HCT116 (cell line): ENCODE measurements around the gene AZGP1. TPM values are rescaled to one million over a fixed set of nuclear protein-coding genes. Genes with fewer than 3 reads are reported as not detected.
"Not testable (repeated sequence)": the region's sequence is repeated elsewhere in the genome, so short reads cannot be mapped to it uniquely, and the experiment has no call there.

Source experiments
- ATAC-seq: fragments of 200-7000 bp; cut with Tn5 transposase; 2 replicates; pipeline ENCODE4 v1.9.1; 2020; ENCODE audit warnings: mild to moderate bottlenecking, moderate library complexity
- BruUV-seq: library from RNA; stranded (reverse); fragments of 400-500 nt; replicated peaks from 2 replicates; lab custom pipeline; 2021; lab: Mats Ljungman, UMichigan
- CTCF ChIA-PET: fragments of 300-600 bp; sonication (Branson Sonifier 250); formaldehyde crosslinking; loops from one replicate; lab custom pipeline; 2021; ENCODE audit warnings: antibody characterized with exemption; lab: Charles Lee
- POLR2A ChIA-PET: fragments of 300-600, 350-600 bp; sonication (Branson Sonifier 250); formaldehyde crosslinking; loops from one replicate; lab custom pipeline; 2021; ENCODE audit warnings: antibody characterized with exemption; lab: Charles Lee
- RAD21 ChIA-PET, 2 experiments: fragments of 300-600 bp; sonication (Branson Sonifier 250); formaldehyde crosslinking; loops; one replicate each; lab custom pipeline; 2023; ENCODE audit warnings: low total read pairs in 2 of 2; ENCODE audit not compliant: uncharacterized antibody in 2 of 2, unreplicated experiment in 2 of 2, low non-redundant PET in 1 of 2; lab: Charles Lee
- DNase-seq: peaks from one replicate; pipeline ENCODE4 v3.0.0-alpha.2; 2010; ENCODE audit warnings: low read depth, low spot score
- H2AFZ ChIP-seq: fragments of 200-600 bp; shearing (Covaris generic), sonication (generic); 2 replicates; pipeline ENCODE4 v1.6.1; 2017; ENCODE audit warnings: low read depth, mixed run types, mixed read lengths, antibody characterized with exemption, low read length; ENCODE audit not compliant: poor library complexity, severe bottlenecking
- H3K27ac ChIP-seq: 2 replicates; pipeline ENCODE4 v1.5.1; 2012; ENCODE audit warnings: low read depth, low read length
- H3K27me3 ChIP-seq: fragments of 200-600 bp; sonication (generic); 2 replicates; pipeline ENCODE4 v1.6.1; 2016; ENCODE audit warnings: mixed run types, low read length, mixed read lengths; ENCODE audit not compliant: insufficient read depth
- H3K36me3 ChIP-seq, 2 experiments: fragments of 200-500 bp in 1 of 2; fragments of 200-600 bp in 1 of 2; sonication (Bioruptor generic) in 1 of 2; sonication (generic) in 1 of 2; 2 replicates each; pipeline versions ENCODE4 v1.5.1 to v1.6.1; 2014 to 2016; ENCODE audit warnings: low read length in 2 of 2, inconsistent platforms in 1 of 2, mixed read lengths in 1 of 2, mixed run types in 1 of 2; ENCODE audit not compliant: insufficient read depth in 2 of 2, control insufficient read depth in 1 of 2
- H3K4me1 ChIP-seq, 2 experiments: fragments of 200-600 bp in 1 of 2; sonication (generic) in 1 of 2; 2 replicates each; pipeline versions ENCODE4 v1.5.1 to v1.6.1; 2012 to 2017; ENCODE audit warnings: low read length in 2 of 2, inconsistent platforms in 1 of 2, mild to moderate bottlenecking in 1 of 2, mixed read lengths in 1 of 2, mixed run types in 1 of 2, moderate library complexity in 1 of 2; ENCODE audit not compliant: insufficient read depth in 2 of 2, control insufficient read depth in 1 of 2
- H3K4me2 ChIP-seq: fragments of 200-600 bp; sonication (generic); 2 replicates; pipeline ENCODE4 v1.6.1; 2017; ENCODE audit warnings: mixed run types, low read length, mixed read lengths
- H3K4me3 ChIP-seq, 2 experiments: fragments of 200-600 bp in 1 of 2; sonication (generic) in 1 of 2; replicated peaks in 1 of 2; 2 replicates each; pipeline ENCODE4 v1.5.1; 2011 to 2016; ENCODE audit warnings: low read length in 2 of 2, control low read depth in 1 of 2, low read depth in 1 of 2, mild to moderate bottlenecking in 1 of 2, mixed read lengths in 1 of 2, mixed run types in 1 of 2
- H3K79me2 ChIP-seq: fragments of 200-600 bp; sonication (generic); 2 replicates; pipeline ENCODE4 v1.6.1; 2017; ENCODE audit warnings: mild to moderate bottlenecking, mixed run types, low read length, moderate library complexity, mixed read lengths; ENCODE audit not compliant: insufficient read depth
- H3K9ac ChIP-seq: fragments of 200-600 bp; sonication (generic); 2 replicates; pipeline ENCODE4 v1.6.1; 2016; ENCODE audit warnings: low read length, mixed read lengths
- H3K9me2 ChIP-seq: fragments of 200-600 bp; sonication (generic), shearing (Covaris generic); 2 replicates; pipeline ENCODE4 v1.6.1; 2017; ENCODE audit warnings: mixed run types, mild to moderate bottlenecking, moderate library complexity; ENCODE audit not compliant: insufficient read depth
- H3K9me3 ChIP-seq, 2 experiments: fragments of 200-500 bp in 1 of 2; fragments of 200-600 bp in 1 of 2; sonication (Bioruptor generic) in 1 of 2; sonication (generic) in 1 of 2; 2 replicates each; pipeline ENCODE4 v1.6.1; 2014 to 2017; ENCODE audit warnings: low read length in 2 of 2, mixed read lengths in 2 of 2, inconsistent platforms in 1 of 2, low read depth in 1 of 2, mild to moderate bottlenecking in 1 of 2, mixed run types in 1 of 2, moderate library complexity in 1 of 2; ENCODE audit not compliant: control insufficient read depth in 1 of 2, insufficient read depth in 1 of 2
- H4K20me1 ChIP-seq: fragments of 200-600 bp; sonication (generic), shearing (Covaris generic); 2 replicates; pipeline ENCODE4 v1.6.1; 2017; ENCODE audit warnings: mixed run types, mild to moderate bottlenecking, moderate library complexity; ENCODE audit not compliant: insufficient read depth
- EZH2phosphoT487 ChIP-seq: fragments of 200-600 bp; IDR thresholded peaks from 2 replicates; pipeline ENCODE4 v1.6.1; 2018; ENCODE audit warnings: antibody characterized with exemption, borderline replicate concordance
- FOSL1 ChIP-seq: IDR thresholded peaks from 2 replicates; pipeline ENCODE4 v1.6.1; 2012; ENCODE audit warnings: low read depth
- POLR2A ChIP-seq: IDR thresholded peaks from 2 replicates; pipeline ENCODE4 v1.7.0; 2011; ENCODE audit warnings: borderline replicate concordance; ENCODE audit not compliant: insufficient read depth, insufficient read length; ENCODE audit errors: extremely low read depth
- TCF7L2 ChIP-seq: IDR thresholded peaks from 2 replicates; pipeline ENCODE4 v1.7.0; 2011; ENCODE audit warnings: borderline replicate concordance, inconsistent platforms; ENCODE audit not compliant: insufficient read depth, insufficient read length; ENCODE audit errors: extremely low read depth
- intact Hi-C: fragments of 100-400 bp; cut with micrococcal nuclease; formaldehyde crosslinking; loops from 2 replicates; pipeline ENCODE4 v1.10.0; 2022
- total RNA-seq: library from RNA; stranded (reverse); gene quantifications from one replicate; pipeline ENCODE4 v1.2.1, GENCODE V29; 2021; ENCODE audit not compliant: unreplicated experiment
- TF ChIP-seq, protein P1 (sequence below): IDR thresholded peaks from 2 replicates; pipeline ENCODE4 v1.6.1; 2012

Gene AZGP1
- total RNA-seq, 1 experiment from 2014 or later = 1.1 TPM

GRCh38 chr7:99971242-99971641, 4.6 kb downstream of the AZGP1 start:
- ChIA-PET POLR2A (no interaction called here), RAD21 (no interaction called here)

DNA sequence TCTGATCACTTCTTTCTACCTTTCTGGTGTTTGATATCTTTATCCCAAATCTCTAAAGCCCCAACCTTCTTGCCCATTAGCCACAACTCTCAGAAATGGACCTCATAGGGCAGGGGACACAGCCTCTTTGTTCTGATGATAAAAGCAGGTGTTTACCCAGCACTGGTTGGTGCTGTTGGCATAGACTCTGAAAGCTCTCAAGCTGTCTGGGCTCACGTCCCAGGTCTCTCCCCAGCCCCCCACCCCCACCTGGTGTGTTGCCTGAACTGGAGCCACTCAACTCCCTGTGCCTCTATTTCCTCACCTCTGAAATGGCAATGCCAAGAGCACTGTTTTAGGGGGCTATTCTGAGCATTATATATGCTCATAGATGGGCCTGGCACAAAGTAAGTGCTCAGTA, 6.0 kb downstream of the AZGP1 start:
- H3K27ac ChIP-seq, H3K27me3 ChIP-seq, intact Hi-C loops, H3K36me3 ChIP-seq, H3K9ac ChIP-seq, H3K9me2 ChIP-seq, H3K9me3 ChIP-seq, H3K4me2 ChIP-seq, H4K20me1 ChIP-seq, RAD21 ChIA-PET, H3K79me2 ChIP-seq, H2AFZ ChIP-seq, H3K4me1 ChIP-seq, H3K4me3 ChIP-seq, ATAC-seq, POLR2A ChIA-PET, BruUV-seq, DNase-seq: not testable (repeated sequence)
- CTCF ChIA-PET = interaction anchor here (1.8 kb wide), 1 partner anchor 10 kb away, joined by 6 read pairs; no protein-coding TSS in a partner anchor

More at GRCh38 chr7:99971242-99971641, 4.6 kb downstream of the AZGP1 start:
- H4K20me1 ChIP-seq = no peaks in the 10 kb centered on the region
- no peaks in the 10 kb centered on the region for H3K79me2 ChIP-seq
- TF ChIP-seq, protein P1, sequence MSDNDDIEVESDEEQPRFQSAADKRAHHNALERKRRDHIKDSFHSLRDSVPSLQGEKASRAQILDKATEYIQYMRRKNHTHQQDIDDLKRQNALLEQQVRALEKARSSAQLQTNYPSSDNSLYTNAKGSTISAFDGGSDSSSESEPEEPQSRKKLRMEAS = no peak
- ATAC-seq = no peak
- CTCF ChIA-PET = no interaction called here
- H3K9ac ChIP-seq = no peak overlapping the region
- intact Hi-C loops = no loop called here
- DNase-seq = no peak
- no peaks in the 10 kb centered on the region for H3K4me1 ChIP-seq
- H2AFZ ChIP-seq = no peak overlapping the region
- H3K27ac ChIP-seq = no peak overlapping the region
- H3K4me3 ChIP-seq = no peak overlapping the region
- no peak overlapping the region for H3K4me2 ChIP-seq
- no TSS peak for BruUV-seq
- H3K27me3 ChIP-seq = no peaks in the 10 kb centered on the region
- no peaks in the 10 kb centered on the region for H3K9me2 ChIP-seq
- H3K36me3 ChIP-seq = no peaks in the 10 kb centered on the region
- H3K9me3 ChIP-seq = no peaks in the 10 kb centered on the region

GRCh38 chr7:99969298-99969697, 6.5 kb downstream of the AZGP1 start:
- H3K9ac ChIP-seq = no peak overlapping the region
- intact Hi-C loops = no loop called here
- H4K20me1 ChIP-seq = no peaks in the 10 kb centered on the region
- POLR2A ChIA-PET = no interaction called here
- H3K36me3 ChIP-seq = no peaks in the 10 kb centered on the region
- H3K27ac ChIP-seq = no peak overlapping the region
- TF ChIP-seq FOSL1 = no peak
- TF ChIP-seq POLR2A = no peak
- TF ChIP-seq EZH2phosphoT487 = no peak
- no peak for TF ChIP-seq TCF7L2
- TF ChIP-seq, all 23 proteins: peak for 0
- DNase-seq = no peak
- Histone ChIP-seq H3K9me3 (no peaks in the 10 kb centered on the region), H2AFZ (no peak overlapping the region), H3K9me2 (no peaks in the 10 kb centered on the region), H3K27me3 (no peaks in the 10 kb centered on the region), H3K4me2 (no peak overlapping the region), H3K4me1 (no peaks in the 10 kb centered on the region), H3K4me3 (no peak overlapping the region), H3K79me2 (no peaks in the 10 kb centered on the region)
- ChIA-PET RAD21 (no interaction called here), CTCF (interaction anchor here (1.8 kb wide), 1 partner anchor 10 kb away, joined by 6 read pairs; no protein-coding TSS in a partner anchor)
- BruUV-seq = no TSS peak
- ATAC-seq = no peak
